HFF-Myc (cell line): ENCODE data around the gene NSD2.

ENCODE experiments used
- DNase-seq: peaks from one replicate; pipeline ENCODE4 v3.0.0-alpha.2; 2011; ENCODE audit warnings: low read depth; ENCODE audit errors: extremely low read depth
- H3K4me3 ChIP-seq: replicated peaks from 2 replicates; pipeline ENCODE4 v1.5.1; 2011; ENCODE audit warnings: low read depth, mild to moderate bottlenecking, control low read depth, low read length
- CTCF ChIP-seq: IDR thresholded peaks from 2 replicates; pipeline ENCODE4 v1.5.1; 2012; ENCODE audit warnings: mild to moderate bottlenecking, low read depth, low read length, control low read depth; ENCODE audit errors: missing control alignments

Gene NSD2

GRCh38 chr4:1964971-1965370, 93.8 kb downstream of the NSD2 start:
- TF ChIP-seq CTCF: no peak
- no peak for DNase-seq
- H3K4me3 ChIP-seq: no peak overlapping the region

DNA sequence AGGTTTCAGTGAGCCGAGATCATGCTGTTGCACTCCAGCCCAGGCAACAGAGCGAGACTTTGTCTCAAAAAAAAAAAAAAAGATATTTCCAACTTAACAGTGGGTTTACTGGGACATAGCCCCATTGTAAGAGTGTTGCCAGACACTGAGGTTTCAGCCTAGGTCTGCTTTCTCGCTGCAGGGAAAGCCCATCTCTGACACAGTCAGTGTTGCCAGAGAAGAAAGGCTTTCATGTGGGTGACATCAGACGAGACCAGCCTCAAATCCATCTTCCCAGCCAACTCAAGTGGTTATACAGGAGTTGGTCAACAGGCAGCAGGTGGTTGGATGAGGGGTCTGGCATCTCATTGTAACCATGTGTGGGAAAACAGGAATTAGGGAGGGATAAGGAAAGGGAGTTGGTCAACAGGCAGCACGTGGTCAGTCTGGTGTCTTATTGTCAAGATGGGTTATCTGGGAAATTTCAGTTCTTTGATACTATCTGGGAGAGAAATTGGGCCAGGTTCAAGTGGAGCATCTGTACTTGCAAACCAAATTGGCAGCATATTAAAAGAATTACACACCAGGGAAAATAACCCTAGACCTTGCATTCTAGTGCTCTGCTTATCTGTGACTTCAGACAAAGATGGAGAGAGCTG, 96.4 kb downstream of the NSD2 start:
- no peak for DNase-seq
- no peak overlapping the region for H3K4me3 ChIP-seq
- TF ChIP-seq CTCF: no peak

- no peak overlapping the region for H3K4me3 ChIP-seq
Measured at GRCh38 chr4:1968686-1969295, 97.6 kb downstream of the NSD2 start.

DNA sequence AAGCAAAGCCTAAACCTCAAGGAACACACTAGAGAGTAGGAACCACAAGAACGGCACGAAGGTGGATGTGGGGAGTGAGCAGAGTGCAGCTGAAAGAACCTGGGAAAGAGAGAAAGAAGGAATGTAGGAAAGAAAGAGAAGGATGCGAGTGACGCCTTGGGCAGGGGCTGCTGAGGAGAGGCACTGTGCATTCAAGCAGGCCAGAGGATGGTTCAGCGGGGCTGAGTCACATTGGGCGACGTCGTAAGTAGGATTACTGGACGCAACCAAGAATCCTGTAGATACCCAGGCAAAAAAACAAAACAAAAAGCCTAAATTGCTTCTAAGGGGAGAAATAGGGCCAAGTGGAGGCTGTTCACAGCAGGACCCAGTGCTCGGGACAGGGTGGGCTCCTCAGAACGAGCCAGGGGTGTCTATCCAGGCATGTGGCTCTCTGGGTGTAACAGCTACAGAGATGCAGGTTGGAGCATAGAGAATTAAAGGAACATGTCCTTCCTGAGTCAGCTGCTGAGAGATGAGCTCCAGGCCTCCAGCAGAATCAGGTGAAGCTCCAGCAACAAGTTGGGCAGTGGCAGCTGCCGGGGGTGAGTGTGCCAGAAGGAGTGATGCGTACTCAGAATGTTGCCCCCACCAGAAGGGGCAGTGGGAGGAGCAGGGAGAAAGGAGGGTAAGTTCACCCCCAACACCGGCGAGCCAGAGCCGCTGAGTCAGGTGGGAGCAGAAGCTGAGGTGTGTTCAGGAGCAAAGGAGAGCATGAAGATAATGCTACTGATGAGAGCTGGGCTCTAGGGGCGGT, 98.9 kb downstream of the NSD2 start:
- TF ChIP-seq CTCF: no peak
- H3K4me3 ChIP-seq: no peak overlapping the region
- no peak for DNase-seq

More at GRCh38 chr4:1968686-1969295, 97.6 kb downstream of the NSD2 start:
- no peak for TF ChIP-seq CTCF
- DNase-seq: no peak

DNA sequence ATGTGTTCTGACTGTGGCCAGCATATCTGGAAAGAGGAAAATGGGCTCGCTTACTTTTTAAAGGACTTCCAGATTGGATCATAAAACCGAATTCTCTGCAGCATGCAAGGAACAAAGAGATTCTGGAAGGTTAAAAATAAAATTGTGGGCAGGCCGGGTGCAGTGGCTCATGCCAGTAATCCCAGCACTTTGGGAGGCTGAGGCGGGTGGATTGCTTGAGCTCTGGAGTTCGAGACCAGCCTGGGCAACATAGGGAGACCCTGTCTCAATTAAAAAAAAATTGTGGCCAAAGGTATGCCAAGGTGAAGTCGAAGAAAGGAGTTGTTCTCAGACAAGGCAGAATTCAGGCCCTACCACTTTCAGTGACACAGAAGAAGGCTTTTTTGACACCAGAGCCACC, 99.7 kb downstream of the NSD2 start:
- no peak for TF ChIP-seq CTCF
- DNase-seq: no peak
- no peak overlapping the region for H3K4me3 ChIP-seq

DNA sequence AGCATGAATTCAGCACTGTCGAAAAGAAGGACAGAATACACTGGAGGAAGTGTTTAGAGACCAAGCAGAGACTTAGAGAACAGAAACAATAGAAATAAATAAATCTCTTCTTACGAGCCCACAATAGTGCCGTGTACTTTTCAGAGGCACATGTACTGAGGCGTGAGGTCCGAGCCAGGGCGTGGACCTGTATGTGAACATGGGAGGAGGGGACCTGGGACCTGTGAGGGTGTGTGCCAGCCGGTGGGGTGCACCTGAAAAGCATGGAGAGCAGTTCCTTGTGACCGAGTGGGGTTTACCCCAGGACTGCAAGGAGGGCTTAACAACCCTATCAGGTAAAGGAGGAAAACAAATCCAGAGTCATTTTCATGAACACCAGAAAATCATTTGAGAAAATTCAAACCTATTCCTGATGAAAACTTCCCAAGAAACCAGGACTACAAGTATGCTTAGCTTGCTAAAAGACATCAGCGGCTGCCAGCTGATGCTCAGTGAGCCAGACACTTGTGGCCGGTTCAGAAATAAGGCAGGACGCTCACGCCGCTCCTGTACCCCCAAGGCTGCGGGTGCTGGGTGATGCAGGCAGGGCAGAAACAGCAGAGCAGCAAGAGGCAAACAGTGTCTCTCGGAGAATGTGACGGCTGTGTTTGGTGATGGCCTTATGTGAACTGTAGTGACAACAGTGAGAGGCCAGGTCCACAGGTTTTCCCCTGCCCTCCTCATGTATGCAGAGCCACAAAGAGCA, 100.4 kb downstream of the NSD2 start:
- no peak for TF ChIP-seq CTCF
- no peak overlapping the region for H3K4me3 ChIP-seq
- DNase-seq: no peak
